Hematopoietic multipotent progenitor cell treated with erythropoietin and hydrocortisone succinate and interleukin-3 and kit ligand, for 6 days (in vitro differentiated cells): ENCODE results near the gene POLRMT.
A peak's percentile ranks its signal among the peaks of the same experiment; 100 is the strongest.
"Not testable (repeated sequence)": the region's sequence is repeated elsewhere in the genome, so short reads cannot be mapped to it uniquely, and the experiment has no call there.

Source experiments
- DNase-seq: peaks from one replicate; pipeline ENCODE4 v3.0.0-alpha.2; 2015

POLRMT gene

GRCh38 chr19:609004-609346 lies 24.4 kb downstream of the POLRMT start:
- peak; percentile 73 for DNase-seq

GRCh38 chr19:608155-609003 lies 25.0 kb downstream of the POLRMT start:
- DNase-seq, result no peak

DNA sequence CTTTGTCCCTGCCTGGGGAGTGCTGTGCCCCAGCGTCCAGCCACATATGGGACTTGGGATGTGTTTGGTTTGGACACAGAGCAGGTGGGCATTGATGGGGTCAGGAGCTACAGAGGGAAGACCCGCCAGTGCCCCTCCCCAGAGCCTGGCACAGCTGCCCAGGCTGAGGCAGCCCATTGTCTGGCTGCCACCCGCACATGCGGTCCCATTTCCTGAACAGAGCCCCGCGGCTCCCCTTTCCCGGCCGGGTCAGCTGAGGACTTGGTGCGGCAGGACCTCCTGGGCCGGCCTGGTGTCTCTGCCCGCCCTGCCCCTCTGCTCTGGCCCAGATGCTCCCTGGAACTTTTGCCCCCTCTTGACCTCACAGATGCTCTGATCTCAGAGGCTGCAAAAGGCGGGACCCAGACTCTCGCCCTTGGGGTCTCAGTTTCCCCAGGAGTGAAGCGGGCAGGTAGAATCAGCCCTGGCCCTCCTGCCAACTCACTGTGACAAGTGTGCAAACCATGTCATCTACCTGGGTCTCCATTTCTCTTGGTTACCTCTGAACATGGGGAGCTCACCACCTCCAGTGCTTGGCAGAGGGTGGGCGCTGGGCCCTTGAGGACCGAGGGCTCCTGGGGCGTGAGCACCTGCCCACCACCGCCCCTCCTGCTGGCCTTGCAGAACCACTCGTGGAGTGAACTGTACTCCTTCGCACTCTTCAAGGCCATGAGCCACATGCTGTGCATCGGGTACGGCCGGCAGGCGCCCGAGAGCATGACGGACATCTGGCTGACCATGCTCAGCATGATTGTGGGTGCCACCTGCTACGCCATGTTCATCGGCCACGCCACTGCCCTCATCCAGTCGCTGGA lies 25.8 kb downstream of the POLRMT start:
- DNase-seq, result no peak

GRCh38 chr19:605061-605971 lies 28.0 kb downstream of the POLRMT start:
- DNase-seq, result peak; percentile 35

- peak; percentile 74 for DNase-seq
These were observed 29.0 kb downstream of the POLRMT start for GRCh38 chr19:604355-604754.

- DNase-seq, result not testable (repeated sequence)
These were observed 29.6 kb downstream of the POLRMT start for GRCh38 chr19:603779-604178.

- not testable (repeated sequence) for DNase-seq
These were observed 30.1 kb downstream of the POLRMT start for GRCh38 chr19:603302-603639.

GRCh38 chr19:602391-603301 lies 30.7 kb downstream of the POLRMT start:
- DNase-seq, result no peak

DNA sequence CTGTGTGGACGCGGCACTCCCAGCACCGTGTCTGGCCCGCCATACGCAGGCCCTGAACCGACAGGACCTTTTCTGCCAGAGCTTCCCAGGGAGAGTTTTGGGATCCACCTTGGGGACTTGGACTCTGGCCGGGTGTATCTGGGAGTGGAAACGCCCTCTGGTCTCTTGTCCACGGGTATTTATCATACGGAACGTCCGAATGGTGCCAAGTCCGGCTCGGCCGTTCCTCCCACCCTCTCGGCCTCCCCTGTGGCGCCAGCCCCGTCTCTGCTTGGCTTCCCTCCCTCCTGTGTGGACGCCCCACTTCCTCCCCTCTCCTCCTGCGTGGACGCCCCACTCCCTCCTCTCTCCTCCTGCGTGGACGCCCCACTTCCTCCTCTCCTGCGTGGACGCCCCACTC lies 31.5 kb downstream of the POLRMT start:
- DNase-seq, result no peak

GRCh38 chr19:601310-601709 lies 32.0 kb downstream of the POLRMT start:
- DNase-seq, result no peak

DNA sequence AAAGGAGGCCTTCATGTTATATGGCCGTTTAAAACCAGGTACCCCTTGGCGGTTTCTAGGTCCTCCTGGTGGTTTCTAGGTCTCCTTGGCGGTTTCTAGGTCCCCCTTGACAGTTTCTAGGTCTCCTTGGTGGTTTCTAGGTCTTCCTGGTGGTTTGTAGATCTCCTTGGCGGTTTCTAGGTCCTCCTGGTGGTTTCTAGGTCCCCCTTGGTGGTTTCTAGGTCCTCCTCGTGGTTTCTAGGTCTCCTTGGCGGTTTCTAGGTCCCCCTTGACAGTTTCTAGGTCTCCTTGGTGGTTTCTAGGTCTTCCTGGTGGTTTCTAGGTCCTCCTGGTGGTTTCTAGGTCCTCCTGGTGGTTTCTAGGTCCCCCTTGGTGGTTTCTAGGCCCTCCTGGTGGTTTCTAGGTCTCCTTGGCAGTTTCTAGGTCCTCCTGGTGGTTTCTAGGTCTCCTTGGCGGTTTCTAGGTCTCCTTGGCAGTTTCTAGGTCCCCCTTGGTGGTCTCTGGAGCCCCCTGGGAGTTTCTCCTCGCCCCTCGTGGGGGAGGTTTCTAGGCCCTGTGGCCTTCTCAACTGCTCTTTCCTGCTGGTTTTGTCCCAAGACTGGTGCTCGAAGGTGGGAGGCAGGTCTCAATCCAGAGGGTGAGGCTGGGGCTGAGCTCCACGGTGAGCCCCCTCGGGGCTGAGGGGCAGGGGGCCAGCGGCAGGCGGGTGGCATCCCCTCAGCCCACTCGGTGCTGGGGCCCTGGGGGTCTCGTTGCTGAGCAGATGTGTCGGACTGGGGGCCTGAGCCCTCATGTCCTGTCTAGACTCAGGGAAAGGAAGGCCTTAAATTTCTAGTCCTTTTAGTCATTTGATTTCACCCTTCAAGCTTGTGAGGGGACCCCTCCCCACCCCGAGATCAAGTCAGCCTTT lies 35.7 kb downstream of the POLRMT start:
- no peak for DNase-seq

DNA sequence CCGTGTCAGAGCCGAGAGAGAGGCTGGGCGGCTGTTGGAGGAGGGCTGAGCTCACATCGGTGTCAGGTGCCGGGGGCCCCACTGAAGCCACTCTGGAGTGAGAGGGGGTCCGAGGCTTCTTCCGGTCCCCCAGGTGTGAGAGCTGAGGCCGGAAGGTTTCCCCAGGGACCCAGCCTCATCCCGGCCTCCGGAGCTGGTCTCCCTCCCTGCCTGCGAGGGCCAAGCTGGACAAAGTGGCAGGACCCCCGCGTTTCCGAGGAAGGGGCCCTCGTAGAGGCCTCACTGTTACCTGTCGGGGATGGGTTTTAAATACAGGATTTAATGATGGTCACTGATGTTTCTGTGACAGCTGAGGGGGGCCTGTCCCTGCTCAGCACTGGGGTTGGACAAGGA lies 37.1 kb downstream of the POLRMT start:
- no peak for DNase-seq

DNA sequence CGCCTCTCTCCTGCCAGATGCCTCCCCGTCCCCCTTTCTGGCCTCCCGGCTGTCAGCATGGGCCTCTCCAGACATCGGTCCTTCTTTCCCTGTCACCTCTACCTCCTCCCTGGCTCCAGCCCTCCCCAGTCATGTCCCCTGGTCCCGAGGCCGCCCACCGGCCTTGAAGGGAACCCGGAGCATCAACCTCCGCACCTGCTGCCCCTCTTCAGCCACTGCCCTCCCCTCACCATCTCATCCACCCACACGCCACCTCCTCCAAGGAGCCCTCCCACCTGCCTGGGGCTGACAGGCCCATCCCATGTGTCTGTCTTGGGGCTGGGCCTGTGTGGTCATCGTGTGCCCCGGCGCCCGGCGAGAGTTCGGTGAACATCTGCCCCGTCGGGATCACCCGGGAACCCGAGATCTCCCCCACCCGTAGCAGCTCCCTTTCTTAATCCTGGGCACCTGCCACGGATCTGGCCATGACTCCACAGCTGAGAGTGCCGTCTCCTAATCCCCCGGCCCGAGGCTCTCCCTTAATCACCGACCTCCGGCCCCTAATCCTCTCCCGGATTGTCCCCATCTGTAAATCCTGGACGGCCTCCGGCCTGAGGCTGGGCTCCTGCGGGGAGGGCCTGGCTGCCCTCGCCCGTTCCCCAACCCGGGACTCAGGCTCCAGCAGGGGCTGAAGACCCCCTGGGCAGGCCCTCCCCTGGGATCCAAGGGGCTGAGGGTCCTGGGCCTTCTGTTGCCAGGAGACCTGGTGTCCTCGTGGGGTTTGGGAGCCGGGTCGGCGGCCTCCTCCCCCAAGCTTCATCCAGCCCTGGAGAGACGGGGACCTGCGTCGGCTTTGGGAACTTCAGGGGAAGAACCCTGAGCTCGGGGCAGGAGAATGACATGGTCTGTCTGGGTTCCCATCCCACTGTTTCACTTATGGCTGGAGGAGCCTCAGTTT lies 37.7 kb downstream of the POLRMT start:
- no peak for DNase-seq

GRCh38 chr19:594265-594870 lies 39.0 kb downstream of the POLRMT start:
- DNase-seq, result no peak

DNA sequence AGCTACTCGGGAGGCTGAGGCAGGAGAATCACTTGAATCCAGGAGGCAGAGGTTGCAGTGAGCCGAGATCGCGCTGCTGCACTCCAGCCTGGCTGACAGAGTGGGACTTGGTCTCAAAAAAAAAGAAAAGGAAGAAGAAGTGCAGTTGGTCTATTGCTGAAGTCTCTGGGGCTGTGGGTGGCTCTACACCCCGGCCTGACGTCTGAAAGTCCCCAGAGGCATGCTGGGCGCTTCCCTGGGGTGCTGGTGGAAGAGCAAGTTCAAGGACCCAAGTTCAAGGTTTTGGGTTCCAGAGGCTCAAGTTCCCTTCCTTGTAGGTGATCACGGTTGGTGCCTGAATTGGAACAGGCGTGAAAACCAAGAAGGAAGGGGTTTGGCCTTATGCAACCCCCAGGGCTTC lies 39.8 kb downstream of the POLRMT start:
- DNase-seq, result no peak

DNA sequence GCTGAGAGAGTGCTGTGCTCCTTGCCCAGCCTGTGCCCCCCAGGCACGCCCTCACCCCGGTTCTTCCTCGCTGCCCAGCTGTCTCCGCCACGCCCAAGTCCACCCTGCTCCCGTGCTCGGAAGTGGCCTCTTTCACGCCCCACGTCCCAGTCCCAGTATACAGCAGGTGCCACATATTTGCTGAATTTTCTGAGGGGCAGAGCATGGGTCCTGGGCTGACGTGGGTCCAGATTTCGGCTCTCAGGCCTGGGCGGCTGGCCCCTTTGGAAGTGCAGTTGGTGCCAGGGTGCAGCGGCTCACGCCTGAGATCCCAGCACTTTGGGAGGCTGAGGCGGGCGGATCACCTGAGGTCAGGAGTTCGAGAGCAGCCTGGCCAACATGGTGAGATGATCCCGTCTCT lies 40.3 kb downstream of the POLRMT start:
- DNase-seq, result no peak

DNA sequence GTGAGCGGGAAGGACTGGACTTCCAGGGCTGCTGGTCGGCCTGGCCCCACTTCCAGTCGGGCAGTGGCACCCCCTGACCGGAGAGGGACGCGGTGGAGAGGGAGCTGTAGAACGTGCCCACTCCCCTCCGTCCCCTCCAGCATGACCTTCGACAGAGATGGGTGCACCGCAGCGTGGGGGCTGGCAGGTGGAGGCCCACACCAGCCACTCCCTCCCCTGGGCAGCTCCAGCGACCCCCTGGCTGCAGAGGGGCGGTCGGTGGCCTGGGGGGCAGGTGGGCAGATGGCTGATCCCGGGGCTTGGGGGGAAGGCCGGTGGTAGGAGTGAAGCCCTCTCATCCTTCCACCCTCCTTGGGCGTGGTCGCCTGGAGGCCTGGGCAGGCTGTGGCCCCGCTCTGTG lies 41.2 kb downstream of the POLRMT start:
- DNase-seq, result no peak

- DNase-seq, result peak; percentile 65
These were observed 42.0 kb downstream of the POLRMT start for GRCh38 chr19:591099-591958.
